Adipose tissue (tissue), 3 donors: ENCODE results near the gene SCYL3. TPM values are rescaled to one million over a fixed set of nuclear protein-coding genes. Genes with fewer than 3 reads are reported as not detected.
"Not testable (repeated sequence)": the region's sequence is repeated elsewhere in the genome, so short reads cannot be mapped to it uniquely, and the experiment has no call there.

Experiments
- H3K27ac ChIP-seq: one replicate; pipeline ENCODE4 v1.5.1; 2013; ENCODE audit warnings: low read depth, low read length
- WGBS, 3 donors: extraction: QIAGEN DNeasy Blood & Tissue Kit; methylation state at CpG; one replicate each; pipeline ENCODE4 v1.1.7; 2013; 5-methylcytosine and 5-hydroxymethylcytosine counted together
- polyA plus RNA-seq, 3 donors: library from polyadenylated mRNA; stranded (reverse); fragments of 200-250 nt; gene quantifications; one replicate each; pipeline ENCODE4 v1.2.3, GENCODE V29; 2013
- donor health status: healthy with polysubstance abuse.
- donor health status: Bipolar disorder and iron deficiency.
- donor health status: healthy.

Gene SCYL3
- polyA plus RNA-seq, 3 donors, result 3.5 to 5.1 (median 4.0) TPM

DNA sequence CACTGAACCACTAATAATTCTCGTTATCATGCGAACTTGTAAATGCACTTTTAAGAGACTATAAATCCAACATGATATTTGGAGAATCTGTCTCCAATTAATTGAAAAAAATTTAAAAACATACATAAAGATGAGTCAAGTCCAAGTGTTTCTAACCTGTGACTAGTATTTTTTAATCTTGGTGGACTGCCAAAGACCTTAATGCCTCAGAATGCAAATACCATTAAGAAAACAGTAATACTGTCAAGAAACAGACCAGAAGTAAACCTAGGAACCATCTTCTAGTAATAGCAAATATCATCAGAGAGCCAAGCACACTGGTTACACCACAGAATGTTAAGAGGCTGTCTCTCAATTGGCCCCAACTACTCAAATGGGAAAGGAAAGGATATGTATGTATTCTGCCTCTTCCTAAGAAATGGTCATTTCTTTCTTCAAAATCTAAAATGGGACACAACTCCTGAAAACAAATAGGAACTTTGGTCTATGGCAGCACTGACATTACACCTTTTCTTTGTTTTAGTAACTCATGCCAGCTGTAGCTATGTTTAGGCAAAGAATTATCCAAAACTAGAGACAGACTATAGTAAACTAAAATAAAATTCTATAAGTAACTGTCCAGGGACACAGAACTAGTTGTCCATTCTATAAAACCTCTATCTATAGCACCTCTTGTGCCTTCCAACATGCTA, 15.8 kb downstream of the SCYL3 start:
- H3K27ac ChIP-seq, result no peak overlapping the region
- WGBS, 3 donors, result 95 to 97% (median 96%) methylated on average over 2 of the region's 2 CpGs

DNA sequence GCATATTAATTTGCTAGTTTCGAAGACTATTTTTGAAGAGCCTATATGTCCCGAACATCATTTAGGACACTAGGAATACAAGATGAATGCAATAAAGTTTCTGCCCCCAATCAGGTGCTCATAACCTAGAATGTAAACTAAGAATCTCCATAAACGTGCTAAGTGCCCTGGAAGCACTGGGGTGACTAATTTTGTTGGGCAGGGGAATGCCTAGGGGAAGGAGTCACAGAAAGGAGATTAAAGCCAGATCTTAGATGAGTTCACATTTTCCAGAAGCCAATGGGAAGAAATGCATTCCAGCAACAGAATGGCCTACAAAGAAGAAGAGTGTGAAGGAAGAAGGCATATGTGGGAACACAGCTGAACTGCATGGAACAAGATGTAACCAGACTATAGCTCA, 19.5 kb downstream of the SCYL3 start:
- H3K27ac ChIP-seq, result no peak overlapping the region
- 89 to 94% (median 91%) methylated on average over 3 of the region's 3 CpGs for WGBS, 3 donors

- WGBS, 3 donors, result 87 to 91% (median 91%) methylated on average over 3 of the region's 3 CpGs
- H3K27ac ChIP-seq, result no peak overlapping the region
Observed at GRCh38 chr1:169873582-169874199, 20.0 kb downstream of the SCYL3 start.

DNA sequence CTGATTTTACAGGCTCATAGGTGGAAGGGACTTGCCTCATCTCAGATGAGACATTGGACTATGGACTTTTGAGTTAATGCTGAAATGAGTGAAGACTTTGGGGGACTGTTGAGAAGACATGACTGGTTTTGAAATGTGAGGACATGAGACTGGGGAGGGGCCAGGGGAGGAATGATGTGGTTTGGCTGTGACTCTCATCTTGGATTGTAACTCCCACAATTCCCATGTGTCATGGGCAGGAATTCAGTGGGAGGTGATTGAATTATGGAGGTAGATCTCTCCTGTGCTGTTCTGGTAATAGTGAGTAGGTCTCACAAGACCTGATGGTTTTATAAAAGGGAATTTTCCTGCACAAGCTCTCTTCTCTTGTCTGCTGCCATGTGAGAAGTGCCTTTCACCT, 20.8 kb downstream of the SCYL3 start:
- no peak overlapping the region for H3K27ac ChIP-seq

DNA sequence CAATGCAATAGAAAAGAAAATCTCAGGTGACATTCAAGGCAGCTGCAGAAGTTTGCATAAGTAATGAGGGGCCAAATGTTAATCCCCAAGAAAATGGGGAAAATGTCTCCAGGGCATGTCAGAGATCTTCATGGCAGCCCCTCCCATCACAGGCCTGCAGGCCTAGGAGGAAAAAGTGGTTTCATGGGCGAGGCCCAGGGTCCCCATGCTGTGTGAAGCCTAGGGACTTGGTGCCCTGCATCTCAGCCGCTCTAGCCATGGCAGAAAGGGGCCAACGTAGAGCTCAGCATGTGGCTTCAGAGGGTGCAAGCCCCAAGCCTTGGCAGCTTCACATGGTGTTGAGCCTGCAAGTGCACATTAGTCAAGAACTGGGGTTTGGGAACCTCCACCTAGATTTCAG, 21.7 kb downstream of the SCYL3 start:
- 97 to 100% (median 98%) methylated on average over 3 of the region's 3 CpGs for WGBS, 3 donors

DNA sequence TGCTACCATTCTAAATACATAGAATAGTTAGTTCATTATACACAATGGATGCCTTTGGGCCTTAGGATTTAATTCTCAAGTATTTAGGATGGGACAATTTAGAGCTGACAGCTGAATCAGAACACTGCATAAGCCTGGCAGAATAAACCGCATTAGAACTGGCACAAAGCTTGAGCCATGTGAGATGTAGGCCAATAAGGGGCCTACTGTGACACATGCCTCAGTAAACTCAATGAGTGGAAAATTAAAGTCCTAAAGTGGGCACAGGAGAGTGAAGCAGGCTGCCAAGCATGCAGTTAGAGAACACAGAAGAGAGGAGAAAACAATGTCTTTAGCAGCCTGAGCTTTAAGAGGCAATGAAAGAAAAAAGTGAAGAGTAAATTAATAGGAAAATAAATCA, 24.3 kb downstream of the SCYL3 start:
- 97 to 100% (median 100%) methylated on average over 1 of the region's 1 CpG for WGBS, 3 donors
- no peak overlapping the region for H3K27ac ChIP-seq

More for the DNA sequence above, 21.7 kb downstream of the SCYL3 start:
- not testable (repeated sequence) for H3K27ac ChIP-seq

DNA sequence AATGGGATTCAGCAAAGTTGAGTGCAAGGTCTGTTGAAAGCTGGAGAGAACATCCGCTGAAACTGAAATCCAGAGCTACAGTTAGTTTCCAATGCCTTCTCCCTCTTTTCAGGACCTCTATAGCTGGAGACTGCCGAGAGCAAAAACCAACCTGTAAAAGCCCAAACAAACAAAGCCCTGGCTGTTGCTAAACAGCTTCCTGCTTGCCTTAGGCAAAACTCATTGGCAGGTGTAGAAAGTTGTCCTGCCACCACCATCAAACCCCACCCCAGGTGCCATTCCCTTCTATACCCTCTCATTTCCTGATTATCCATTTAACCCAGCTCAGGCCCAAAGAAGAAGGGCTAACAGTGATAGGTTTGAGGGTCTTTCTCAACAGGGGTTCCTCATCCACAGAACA, 24.7 kb downstream of the SCYL3 start:
- WGBS, 3 donors, result 95 to 100% (median 98%) methylated on average over 2 of the region's 2 CpGs
- H3K27ac ChIP-seq, result no peak overlapping the region

DNA sequence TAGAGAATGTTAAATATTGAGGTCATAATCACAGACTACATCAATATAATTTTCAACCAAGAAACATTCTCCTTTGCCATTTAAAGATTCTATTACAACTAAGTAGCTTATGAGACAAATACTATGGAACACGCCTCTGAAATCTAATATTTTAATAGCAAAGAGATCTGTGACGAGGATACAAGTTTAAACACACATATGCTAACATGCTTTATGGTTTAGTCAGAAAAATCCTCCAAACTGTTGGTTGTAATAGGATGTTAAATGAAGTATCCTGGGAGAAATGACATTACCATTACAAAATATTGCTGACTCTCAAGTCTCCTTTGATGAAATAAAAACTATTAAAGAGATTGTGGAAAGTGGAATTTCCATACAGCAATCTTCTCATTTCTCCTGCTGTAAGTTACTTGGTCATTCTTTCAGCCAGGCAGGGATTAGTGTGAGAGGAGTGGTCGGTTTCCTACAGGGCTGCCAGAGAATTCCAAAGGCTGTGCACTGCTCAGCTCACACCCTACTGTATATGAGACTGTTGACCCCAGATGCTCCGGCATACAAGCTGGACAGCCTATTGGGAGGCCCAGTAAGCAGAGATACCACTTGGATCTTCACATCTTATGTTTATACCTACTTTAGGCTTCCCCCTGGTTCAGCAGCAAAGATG, 26.6 kb downstream of the SCYL3 start:
- H3K27ac ChIP-seq, result no peak overlapping the region
- WGBS, 3 donors, result 84 to 95% (median 94%) methylated on average over 4 of the region's 4 CpGs

GRCh38 chr1:169866577-169866976, 27.1 kb downstream of the SCYL3 start:
- WGBS, 3 donors, result 91 to 95% (median 92%) methylated on average over 2 of the region's 2 CpGs
- no peak overlapping the region for H3K27ac ChIP-seq

DNA sequence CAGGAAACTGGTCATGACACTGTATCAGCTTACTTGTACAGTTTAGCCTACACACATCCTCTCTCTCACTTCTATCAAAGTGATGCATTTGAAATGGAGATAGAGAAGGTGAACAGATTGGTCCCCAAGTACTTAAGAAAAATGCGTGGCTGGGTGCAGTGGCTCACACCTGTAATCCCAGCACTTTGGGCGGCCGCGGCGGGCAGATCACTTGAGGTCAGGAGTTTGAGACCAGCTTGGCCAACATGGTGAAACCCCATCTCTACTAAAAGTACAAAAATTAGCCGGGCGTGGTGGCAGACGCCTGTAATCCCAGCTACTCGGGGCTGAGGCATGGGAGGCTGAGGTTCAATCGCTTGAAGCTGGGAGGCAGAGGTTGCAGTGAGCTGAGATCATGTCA, 29.2 kb downstream of the SCYL3 start:
- H3K27ac ChIP-seq, result not testable (repeated sequence)
- 95 to 97% (median 96%) methylated on average over 10 of the region's 10 CpGs for WGBS, 3 donors

GRCh38 chr1:169860750-169861149, 32.9 kb downstream of the SCYL3 start:
- H3K27ac ChIP-seq, result no peak overlapping the region

DNA sequence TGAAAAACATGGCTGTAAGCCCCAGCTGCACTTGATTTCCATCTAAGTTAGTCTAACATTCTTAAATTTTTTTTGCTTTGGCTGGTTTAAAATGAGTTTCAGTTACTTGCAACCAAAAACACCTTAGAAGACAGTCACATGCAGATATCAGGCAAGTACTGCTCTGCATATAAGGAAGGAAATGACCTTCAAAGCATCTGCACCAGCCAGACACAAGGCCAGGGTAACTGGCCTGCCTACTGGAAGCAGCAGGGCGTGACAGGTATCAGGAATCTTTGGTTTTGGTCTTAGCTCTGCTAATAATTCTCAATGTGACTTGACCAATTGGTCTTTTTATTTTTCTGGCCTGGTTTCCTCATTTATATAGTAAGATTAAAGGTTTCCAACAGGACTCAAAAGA, 33.5 kb downstream of the SCYL3 start:
- H3K27ac ChIP-seq, result no peak overlapping the region
- WGBS, 3 donors, result 83 to 98% (median 94%) methylated on average over 1 of the region's 1 CpG

- no peak overlapping the region for H3K27ac ChIP-seq
- 86 to 95% (median 93%) methylated on average over 4 of the region's 4 CpGs for WGBS, 3 donors
Observed at GRCh38 chr1:169859001-169859400, 34.7 kb downstream of the SCYL3 start.

- no peak overlapping the region for H3K27ac ChIP-seq
- 91 to 95% (median 95%) methylated on average over 3 of the region's 3 CpGs for WGBS, 3 donors
Observed at GRCh38 chr1:169858467-169858866, 35.2 kb downstream of the SCYL3 start.

DNA sequence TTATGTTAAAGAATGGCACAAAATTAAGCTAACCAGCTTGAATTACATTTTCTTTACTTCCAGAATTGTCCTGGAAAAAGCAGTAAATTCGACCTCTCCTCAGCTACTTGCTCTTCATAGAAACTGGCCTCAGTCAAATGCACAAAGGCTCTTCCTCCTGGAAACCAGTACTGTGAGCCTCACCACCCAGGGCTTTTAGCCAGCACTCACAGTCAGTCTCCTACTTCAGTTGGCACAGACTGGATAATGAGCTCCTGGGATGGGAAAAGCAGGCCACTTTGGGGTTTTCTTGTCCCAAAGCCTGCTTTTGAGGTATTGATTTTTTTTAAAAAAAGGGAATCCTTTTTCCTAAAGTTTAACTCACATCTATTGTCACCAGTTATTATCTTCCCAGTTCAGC, 40.4 kb downstream of the SCYL3 start:
- 82 to 96% (median 84%) methylated on average over 1 of the region's 1 CpG for WGBS, 3 donors
- no peak overlapping the region for H3K27ac ChIP-seq

- H3K27ac ChIP-seq, result no peak overlapping the region
- 74 to 95% (median 77%) methylated on average over 5 of the region's 5 CpGs for WGBS, 3 donors
Observed at GRCh38 chr1:169849346-169850022, 44.2 kb downstream of the SCYL3 start.

DNA sequence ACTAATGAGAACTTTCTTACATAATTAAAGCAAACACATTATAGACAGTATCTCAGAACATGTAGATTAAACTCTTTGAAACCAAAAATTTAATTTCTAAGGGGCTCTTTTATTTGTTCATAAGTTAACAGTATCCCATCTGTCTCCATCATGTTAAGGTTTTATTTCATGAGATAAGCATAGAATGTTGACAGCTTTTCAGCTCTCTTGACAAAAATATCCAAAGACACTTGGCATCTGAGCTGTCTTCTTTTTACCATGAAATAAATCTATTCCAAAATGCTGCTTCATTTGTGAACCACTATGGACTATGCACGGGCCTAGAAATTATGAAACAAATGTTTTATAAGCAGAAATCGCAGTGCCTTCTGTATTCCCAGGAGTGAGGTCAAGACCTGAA, 45.2 kb downstream of the SCYL3 start:
- no peak overlapping the region for H3K27ac ChIP-seq
- WGBS, 3 donors, result 73 to 91% (median 87%) methylated on average over 2 of the region's 2 CpGs

DNA sequence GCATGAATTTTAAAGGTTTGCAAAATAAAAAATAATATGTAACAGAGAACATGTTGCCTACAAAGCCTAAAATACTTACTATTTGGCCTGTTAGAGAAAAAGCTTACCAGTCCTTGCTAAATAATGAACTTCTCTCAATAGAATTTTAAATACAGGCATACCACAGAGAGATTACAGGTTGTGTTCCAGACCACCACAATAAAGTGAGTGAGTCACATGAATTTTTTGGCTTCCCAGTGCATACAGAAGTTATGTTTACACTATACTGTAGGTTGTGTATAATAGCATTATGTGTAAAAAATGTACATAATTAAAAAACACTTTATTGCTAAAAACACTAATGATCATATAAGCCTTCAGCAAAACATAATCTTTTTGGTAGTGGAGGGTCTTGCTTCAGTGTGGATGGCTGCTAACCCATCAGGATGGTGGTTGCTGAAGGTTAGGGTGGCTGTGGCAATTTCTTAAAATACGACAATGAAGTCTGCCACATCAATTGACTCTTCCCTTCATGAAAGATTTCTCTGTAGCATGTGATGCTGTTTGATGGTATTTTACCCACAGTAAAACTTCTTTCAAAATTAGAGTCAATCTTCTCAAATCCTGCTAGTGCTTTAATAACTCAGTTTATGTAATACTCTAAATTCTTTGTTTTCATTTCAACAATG, 48.6 kb downstream of the SCYL3 start:
- 95 to 98% (median 97%) methylated on average over 1 of the region's 1 CpG for WGBS, 3 donors

GRCh38 chr1:169838942-169839341, 54.8 kb downstream of the SCYL3 start:
- H3K27ac ChIP-seq, result no peak overlapping the region
- 74 to 96% (median 95%) methylated on average over 4 of the region's 4 CpGs for WGBS, 3 donors

More for the DNA sequence above, 48.6 kb downstream of the SCYL3 start:
- no peak overlapping the region for H3K27ac ChIP-seq
